Measurements from ENCODE around the gene ARHGEF25. TPM values are rescaled to one million over a fixed set of nuclear protein-coding genes. Genes with fewer than 3 reads are reported as not detected.

Gene ARHGEF25
- total RNA-seq, 1 experiment from 2014 or later, result 20.9 TPM

DNA sequence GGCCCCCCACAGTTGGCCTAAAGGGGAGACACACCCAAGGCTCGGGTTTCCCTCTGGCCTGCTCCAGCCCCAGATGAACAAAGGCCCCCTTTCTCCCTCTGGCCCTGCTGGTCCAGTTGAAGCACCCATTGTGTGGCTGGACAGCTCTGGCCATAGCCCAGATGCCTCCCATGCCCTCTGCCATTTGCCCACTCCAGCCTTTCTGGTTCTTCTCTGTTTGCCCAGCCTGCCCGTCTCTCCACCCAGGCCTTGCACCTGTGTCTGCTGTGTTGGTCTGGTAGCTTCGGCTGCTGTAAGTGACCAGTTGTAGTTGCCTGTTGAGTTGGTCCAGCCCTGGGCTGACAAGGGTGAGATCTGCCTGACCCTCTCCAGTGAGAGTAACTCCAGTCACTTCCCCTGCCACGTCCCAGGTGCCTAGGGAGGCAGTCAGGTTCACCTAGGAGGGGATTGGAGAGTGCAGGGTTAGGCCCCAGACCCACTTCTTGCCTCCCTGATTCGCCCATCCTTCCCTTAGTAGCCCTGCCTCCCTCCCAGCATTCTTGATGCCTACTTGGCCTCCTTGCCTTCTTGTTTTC, 18.7 kb downstream of the ARHGEF25 start:
- no peak overlapping the region for H3K4me3 ChIP-seq (ENCODE audit: low read depth, low read length, poor library complexity, severe bottlenecking)
- H3K9me3 ChIP-seq (ENCODE audit: low read depth, low read length, poor library complexity, severe bottlenecking), result no peaks in the 10 kb centered on the region
- no peak for DNase-seq (ENCODE audit: low spot score)
- H3K36me3 ChIP-seq (ENCODE audit: insufficient read depth, low read length, poor library complexity, severe bottlenecking), result peaks cover 21% of the 10 kb centered on the region
- no TSS peak for BruUV-seq (replicated peaks)
- ChIA-PET CTCF (interaction anchor here (1.7 kb wide), 1 partner anchor 46 kb away, joined by 4 read pairs; no protein-coding TSS in a partner anchor), POLR2A (ENCODE audit: low non-redundant PET) (interaction anchor here (0.7 kb wide), 1 partner anchor 1569 kb away, joined by 3 read pairs; no protein-coding TSS in a partner anchor)
- H3K27ac ChIP-seq (ENCODE audit: low read depth, low read length, poor library complexity, severe bottlenecking), result no peak overlapping the region
- H3K27me3 ChIP-seq (replicated peaks; ENCODE audit: insufficient read depth, low read depth, low read length, poor library complexity), result no peaks in the 10 kb centered on the region
- intact Hi-C loops (cut with micrococcal nuclease; ENCODE audit: unreplicated experiment), result no loop called here
- no peak for TF ChIP-seq CTCF (conservative IDR thresholded peaks at IDR 0.05; ENCODE audit: low read depth, low read length)
- no peak for TF ChIP-seq EZH2 (IDR thresholded peaks at IDR 0.05; ENCODE audit: borderline replicate concordance, low read depth, low read length, poor library complexity, severe bottlenecking)
- peaks cover 15% of the 10 kb centered on the region for H3K4me1 ChIP-seq (ENCODE audit: insufficient read depth, low read length, poor library complexity, severe bottlenecking)

DNA sequence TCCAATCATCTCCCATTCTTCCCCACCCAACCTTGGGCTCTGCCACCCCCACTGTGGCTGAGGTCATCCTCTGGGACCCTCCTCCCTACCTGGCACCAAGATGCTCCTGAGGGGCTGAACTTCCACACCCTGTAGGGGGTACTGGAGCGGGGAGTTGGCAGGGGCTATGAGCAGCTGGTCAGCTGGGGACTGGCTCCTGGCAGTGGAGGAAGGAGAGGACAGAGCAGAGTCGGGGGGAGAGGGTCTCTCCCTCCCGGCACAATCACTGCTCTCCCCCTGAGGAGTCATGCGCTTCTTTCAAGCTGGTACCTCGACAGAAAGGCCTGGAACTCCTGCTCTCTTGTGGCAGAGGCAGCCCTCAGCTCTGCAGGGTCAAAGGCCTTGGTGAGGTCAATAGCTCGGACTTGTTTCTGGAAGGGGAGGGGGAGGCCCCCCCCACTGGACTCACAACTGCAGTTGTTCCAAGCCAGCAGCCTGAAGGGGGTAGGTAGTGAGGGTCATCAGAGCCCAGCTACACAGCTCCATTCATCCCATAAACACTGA, 19.7 kb downstream of the ARHGEF25 start:
- H3K27ac ChIP-seq (ENCODE audit: low read depth, low read length, poor library complexity, severe bottlenecking), result no peak overlapping the region
- no peaks in the 10 kb centered on the region for H3K27me3 ChIP-seq (replicated peaks; ENCODE audit: insufficient read depth, low read depth, low read length, poor library complexity)
- no peak overlapping the region for H3K4me3 ChIP-seq (ENCODE audit: low read depth, low read length, poor library complexity, severe bottlenecking)
- no peak for TF ChIP-seq EZH2 (IDR thresholded peaks at IDR 0.05; ENCODE audit: borderline replicate concordance, low read depth, low read length, poor library complexity, severe bottlenecking)
- TF ChIP-seq CTCF (conservative IDR thresholded peaks at IDR 0.05; ENCODE audit: low read depth, low read length), result no peak
- BruUV-seq (replicated peaks), result no TSS peak
- ChIA-PET POLR2A (ENCODE audit: low non-redundant PET) (interaction anchor here (0.7 kb wide), 1 partner anchor 1570 kb away, joined by 3 read pairs; no protein-coding TSS in a partner anchor), CTCF (interaction anchor here (1.7 kb wide), 1 partner anchor 47 kb away, joined by 4 read pairs; no protein-coding TSS in a partner anchor)
- intact Hi-C loops (cut with micrococcal nuclease; ENCODE audit: unreplicated experiment), result no loop called here
- peaks cover 20% of the 10 kb centered on the region for H3K36me3 ChIP-seq (ENCODE audit: insufficient read depth, low read length, poor library complexity, severe bottlenecking)
- no peaks in the 10 kb centered on the region for H3K9me3 ChIP-seq (ENCODE audit: low read depth, low read length, poor library complexity, severe bottlenecking)
- peaks cover 15% of the 10 kb centered on the region for H3K4me1 ChIP-seq (ENCODE audit: insufficient read depth, low read length, poor library complexity, severe bottlenecking)
- DNase-seq (ENCODE audit: low spot score), result no peak

DNA sequence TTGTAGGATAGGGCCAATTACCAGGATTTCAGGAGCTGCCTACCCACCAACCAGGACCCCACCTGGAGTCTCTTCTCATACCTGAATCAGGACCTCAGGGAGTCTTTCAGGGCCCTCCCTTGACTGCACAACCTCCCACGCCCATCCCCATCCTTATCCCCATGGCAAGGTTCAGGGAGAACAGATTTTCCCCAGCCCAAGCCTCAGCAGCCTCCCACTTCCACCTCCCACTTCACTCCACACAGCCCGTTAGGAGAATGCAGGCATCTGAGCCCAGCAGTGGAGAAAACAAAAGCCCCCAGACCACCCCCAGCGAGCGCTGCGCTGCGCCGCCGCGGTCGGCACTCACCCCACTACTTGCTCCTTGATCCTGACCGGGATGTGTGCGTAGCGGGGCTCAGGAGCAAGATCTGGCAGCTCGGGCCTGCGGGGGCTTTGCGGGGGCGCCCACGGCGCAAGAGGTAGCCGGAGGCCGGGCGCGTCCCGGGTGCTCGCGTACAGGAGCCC, 20.4 kb downstream of the ARHGEF25 start:
- POLR2A ChIA-PET (ENCODE audit: low non-redundant PET), result no interaction called here
- peaks cover 15% of the 10 kb centered on the region for H3K36me3 ChIP-seq (ENCODE audit: insufficient read depth, low read length, poor library complexity, severe bottlenecking)
- H3K27me3 ChIP-seq (replicated peaks; ENCODE audit: insufficient read depth, low read depth, low read length, poor library complexity), result no peaks in the 10 kb centered on the region
- H3K4me3 ChIP-seq (ENCODE audit: low read depth, low read length, poor library complexity, severe bottlenecking), result peak overlapping the region; percentile 79
- H3K27ac ChIP-seq (ENCODE audit: low read depth, low read length, poor library complexity, severe bottlenecking), result peak overlapping the region; percentile 50
- no TSS peak for BruUV-seq (replicated peaks)
- intact Hi-C loops (cut with micrococcal nuclease; ENCODE audit: unreplicated experiment), result no loop called here
- H3K4me1 ChIP-seq (ENCODE audit: insufficient read depth, low read length, poor library complexity, severe bottlenecking), result peaks cover 15% of the 10 kb centered on the region
- no peaks in the 10 kb centered on the region for H3K9me3 ChIP-seq (ENCODE audit: low read depth, low read length, poor library complexity, severe bottlenecking)
- no peak for DNase-seq (ENCODE audit: low spot score)
- CTCF ChIA-PET, result interaction anchor here (1.7 kb wide), 1 partner anchor 48 kb away, joined by 4 read pairs; no protein-coding TSS in a partner anchor
- TF ChIP-seq EZH2 (IDR thresholded peaks at IDR 0.05; ENCODE audit: borderline replicate concordance, low read depth, low read length, poor library complexity, severe bottlenecking), result no peak
- no peak for TF ChIP-seq CTCF (conservative IDR thresholded peaks at IDR 0.05; ENCODE audit: low read depth, low read length)
